Measurements from ENCODE around the gene RAP2B.

RAP2B gene

DNA sequence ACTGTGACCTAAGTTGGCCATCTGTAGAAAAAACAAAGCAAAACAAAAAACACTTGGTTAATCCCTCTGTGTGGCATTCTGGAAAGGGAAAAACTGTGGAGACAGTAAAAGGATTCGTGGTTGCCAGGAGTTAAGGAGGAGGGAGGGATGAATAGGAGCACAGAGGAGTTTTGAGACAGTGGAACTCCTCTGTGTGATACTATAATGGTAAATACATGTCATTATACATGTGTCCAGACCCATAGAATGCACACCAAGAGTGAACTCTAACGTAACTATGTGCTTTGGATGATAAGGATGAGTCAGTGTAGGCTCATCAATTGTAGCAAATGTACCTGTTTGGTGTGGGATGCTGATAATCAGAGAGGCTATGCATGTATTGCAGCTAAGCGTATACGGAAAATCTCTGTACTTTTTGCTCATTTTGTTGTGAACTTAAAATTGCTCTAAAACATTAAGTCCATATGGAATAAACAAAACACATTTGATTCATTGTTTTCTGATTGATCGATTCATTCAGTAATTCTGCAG lies 33.4 kb downstream of the RAP2B start:
- Histone ChIP-seq H3K79me2 (ENCODE audit: insufficient read depth, low read depth) (no peaks in the 10 kb centered on the region), H3K4me2 (no peak overlapping the region), H3K4me3 (IDR thresholded peaks at IDR 0.05; ENCODE audit: insufficient read depth, low read depth, low read length) (no peak overlapping the region), H4K20me1 (ENCODE audit: insufficient read depth) (no peaks in the 10 kb centered on the region), H2AFZ (ENCODE audit: low read depth) (no peak overlapping the region), H3K4me1 (ENCODE audit: low read depth, poor library complexity, severe bottlenecking) (no peaks in the 10 kb centered on the region), H3K27me3 (ENCODE audit: insufficient read depth, low read depth) (no peaks in the 10 kb centered on the region), H3K36me3 (ENCODE audit: insufficient read depth) (no peaks in the 10 kb centered on the region), H3K27ac (no peak overlapping the region), H3K9ac (no peak overlapping the region)
- TF ChIP-seq, protein P1, sequence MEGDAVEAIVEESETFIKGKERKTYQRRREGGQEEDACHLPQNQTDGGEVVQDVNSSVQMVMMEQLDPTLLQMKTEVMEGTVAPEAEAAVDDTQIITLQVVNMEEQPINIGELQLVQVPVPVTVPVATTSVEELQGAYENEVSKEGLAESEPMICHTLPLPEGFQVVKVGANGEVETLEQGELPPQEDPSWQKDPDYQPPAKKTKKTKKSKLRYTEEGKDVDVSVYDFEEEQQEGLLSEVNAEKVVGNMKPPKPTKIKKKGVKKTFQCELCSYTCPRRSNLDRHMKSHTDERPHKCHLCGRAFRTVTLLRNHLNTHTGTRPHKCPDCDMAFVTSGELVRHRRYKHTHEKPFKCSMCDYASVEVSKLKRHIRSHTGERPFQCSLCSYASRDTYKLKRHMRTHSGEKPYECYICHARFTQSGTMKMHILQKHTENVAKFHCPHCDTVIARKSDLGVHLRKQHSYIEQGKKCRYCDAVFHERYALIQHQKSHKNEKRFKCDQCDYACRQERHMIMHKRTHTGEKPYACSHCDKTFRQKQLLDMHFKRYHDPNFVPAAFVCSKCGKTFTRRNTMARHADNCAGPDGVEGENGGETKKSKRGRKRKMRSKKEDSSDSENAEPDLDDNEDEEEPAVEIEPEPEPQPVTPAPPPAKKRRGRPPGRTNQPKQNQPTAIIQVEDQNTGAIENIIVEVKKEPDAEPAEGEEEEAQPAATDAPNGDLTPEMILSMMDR (conservative IDR thresholded peaks at IDR 0.05; ENCODE audit: low read depth, low read length) = no peak

DNA sequence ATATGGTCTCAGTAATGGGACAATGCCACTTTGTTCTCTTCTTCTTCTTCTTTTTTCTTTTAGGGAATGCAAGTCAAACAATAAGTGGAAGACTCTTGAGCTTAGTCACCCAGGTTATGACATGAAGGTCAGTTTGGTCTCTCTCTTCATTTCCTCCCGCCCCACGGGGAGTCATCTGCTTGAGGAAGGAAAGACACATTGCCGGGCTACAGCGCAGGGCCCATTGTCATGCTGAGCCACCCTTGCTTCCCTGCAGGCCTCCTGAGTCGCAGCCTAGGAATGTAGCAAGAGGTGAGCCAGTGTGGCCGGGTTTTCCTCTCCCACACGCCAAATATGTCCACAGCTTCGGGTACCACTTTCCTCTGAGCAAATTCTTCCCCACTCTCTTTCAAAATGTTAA lies 47.6 kb downstream of the RAP2B start:
- Histone ChIP-seq H3K36me3 (ENCODE audit: insufficient read depth) (no peaks in the 10 kb centered on the region), H3K4me3 (IDR thresholded peaks at IDR 0.05; ENCODE audit: insufficient read depth, low read depth, low read length) (no peak overlapping the region), H3K79me2 (ENCODE audit: insufficient read depth, low read depth) (no peaks in the 10 kb centered on the region), H3K4me2 (no peak overlapping the region), H3K9ac (no peak overlapping the region), H3K27me3 (ENCODE audit: insufficient read depth, low read depth) (no peaks in the 10 kb centered on the region), H4K20me1 (ENCODE audit: insufficient read depth) (no peaks in the 10 kb centered on the region), H2AFZ (ENCODE audit: low read depth) (no peak overlapping the region), H3K4me1 (ENCODE audit: low read depth, poor library complexity, severe bottlenecking) (no peaks in the 10 kb centered on the region), H3K27ac (no peak overlapping the region)
- TF ChIP-seq, protein P1 (conservative IDR thresholded peaks at IDR 0.05; ENCODE audit: low read depth, low read length) = no peak

DNA sequence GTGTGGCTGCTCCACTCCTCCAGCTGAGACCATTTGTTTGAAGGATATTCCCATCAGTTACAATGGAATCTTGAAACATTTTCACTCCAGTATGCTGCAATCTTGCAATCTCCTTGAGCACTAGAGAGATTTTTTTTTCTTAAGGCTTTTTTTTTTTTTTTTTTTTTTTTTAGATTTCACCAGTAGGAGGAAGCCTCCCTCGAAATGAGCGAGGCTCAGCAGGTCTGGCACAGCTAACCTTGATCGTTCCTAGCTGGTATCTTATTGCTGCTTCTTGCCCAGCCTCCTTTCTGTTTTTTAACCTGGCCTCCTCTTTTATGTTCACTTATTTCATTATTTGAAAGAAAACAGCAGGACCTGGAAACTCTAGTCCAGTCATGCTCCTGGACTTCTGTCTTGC lies 48.1 kb downstream of the RAP2B start:
- Histone ChIP-seq H3K4me3 (IDR thresholded peaks at IDR 0.05; ENCODE audit: insufficient read depth, low read depth, low read length) (no peak overlapping the region), H3K27ac (no peak overlapping the region), H3K4me2 (no peak overlapping the region), H4K20me1 (ENCODE audit: insufficient read depth) (no peaks in the 10 kb centered on the region), H3K36me3 (ENCODE audit: insufficient read depth) (no peaks in the 10 kb centered on the region), H3K9ac (no peak overlapping the region), H3K27me3 (ENCODE audit: insufficient read depth, low read depth) (no peaks in the 10 kb centered on the region), H2AFZ (ENCODE audit: low read depth) (no peak overlapping the region), H3K79me2 (ENCODE audit: insufficient read depth, low read depth) (no peaks in the 10 kb centered on the region), H3K4me1 (ENCODE audit: low read depth, poor library complexity, severe bottlenecking) (no peaks in the 10 kb centered on the region)
- TF ChIP-seq, protein P1 (conservative IDR thresholded peaks at IDR 0.05; ENCODE audit: low read depth, low read length) = 0 out of 2 replicates have a peak, but pooled peaks have one; percentile 18

DNA sequence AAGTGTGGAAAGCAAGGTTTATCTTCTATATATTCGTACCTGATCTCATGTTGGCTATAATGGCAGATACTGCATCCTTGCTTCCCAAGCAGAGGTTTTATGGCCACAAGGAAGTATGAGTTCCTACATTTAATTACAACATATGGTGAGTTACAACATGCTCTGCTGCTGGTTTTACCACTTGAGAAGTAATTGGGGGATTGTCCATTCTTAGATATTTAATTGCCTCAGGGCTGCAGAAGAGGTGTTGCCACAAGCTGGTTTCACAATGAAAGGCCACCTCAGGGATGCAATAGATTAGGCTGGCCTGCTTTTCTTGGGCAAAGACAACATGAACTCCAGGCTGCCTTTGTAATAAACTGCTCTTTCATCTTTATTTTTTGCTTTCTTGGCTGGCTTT lies 48.6 kb downstream of the RAP2B start:
- Histone ChIP-seq H2AFZ (ENCODE audit: low read depth) (no peak overlapping the region), H3K4me1 (ENCODE audit: low read depth, poor library complexity, severe bottlenecking) (no peaks in the 10 kb centered on the region), H3K27ac (no peak overlapping the region), H4K20me1 (ENCODE audit: insufficient read depth) (no peaks in the 10 kb centered on the region), H3K79me2 (ENCODE audit: insufficient read depth, low read depth) (no peaks in the 10 kb centered on the region), H3K4me2 (no peak overlapping the region), H3K27me3 (ENCODE audit: insufficient read depth, low read depth) (no peaks in the 10 kb centered on the region), H3K4me3 (IDR thresholded peaks at IDR 0.05; ENCODE audit: insufficient read depth, low read depth, low read length) (no peak overlapping the region), H3K9ac (no peak overlapping the region), H3K36me3 (ENCODE audit: insufficient read depth) (no peaks in the 10 kb centered on the region)
- TF ChIP-seq, protein P1 (conservative IDR thresholded peaks at IDR 0.05; ENCODE audit: low read depth, low read length) = no peak
